Measurements from ENCODE around the gene ZNF331.

The ZNF331 gene

GRCh38 chr19:53554804-53555203 is 16.9 kb downstream of the ZNF331 start:
- DNase-seq (ENCODE audit: low read depth, low spot score) = no peak
- H3K27ac ChIP-seq = peak overlapping the region; percentile 31

- DNase-seq (ENCODE audit: low read depth, low spot score) = no peak
- H3K27ac ChIP-seq = no peak overlapping the region
These were observed 17.4 kb downstream of the ZNF331 start for GRCh38 chr19:53555352-53555751.

GRCh38 chr19:53571339-53571738 is 33.4 kb downstream of the ZNF331 start:
- no peak overlapping the region for H3K27ac ChIP-seq
- no peak for DNase-seq (ENCODE audit: low read depth, low spot score)

GRCh38 chr19:53576941-53577653 is 39.2 kb downstream of the ZNF331 start:
- DNase-seq (ENCODE audit: low read depth, low spot score) = no peak

GRCh38 chr19:53577968-53578367 is 40.0 kb downstream of the ZNF331 start:
- DNase-seq (ENCODE audit: low read depth, low spot score) = no peak
- no peak overlapping the region for H3K27ac ChIP-seq

More at GRCh38 chr19:53576941-53577653, 39.2 kb downstream of the ZNF331 start:
- no peak overlapping the region for H3K27ac ChIP-seq

- no peak overlapping the region for H3K27ac ChIP-seq
- no peak for DNase-seq (ENCODE audit: low read depth, low spot score)
These were observed 41.6 kb downstream of the ZNF331 start for GRCh38 chr19:53579518-53579917.

GRCh38 chr19:53580871-53581835 is 43.2 kb downstream of the ZNF331 start:
- DNase-seq (ENCODE audit: low read depth, low spot score) = no peak

GRCh38 chr19:53581871-53582279 is 43.9 kb downstream of the ZNF331 start:
- DNase-seq (ENCODE audit: low read depth, low spot score) = no peak
- no peak overlapping the region for H3K27ac ChIP-seq

More at GRCh38 chr19:53580871-53581835, 43.2 kb downstream of the ZNF331 start:
- H3K27ac ChIP-seq = no peak overlapping the region

GRCh38 chr19:53583181-53583580 is 45.2 kb downstream of the ZNF331 start:
- DNase-seq (ENCODE audit: low read depth, low spot score) = no peak
- no peak overlapping the region for H3K27ac ChIP-seq

- H3K27ac ChIP-seq = no peak overlapping the region
- no peak for DNase-seq (ENCODE audit: low read depth, low spot score)
These were observed 48.3 kb downstream of the ZNF331 start for GRCh38 chr19:53586277-53586691.

- no peak for DNase-seq (ENCODE audit: low read depth, low spot score)
- H3K27ac ChIP-seq = no peak overlapping the region
These were observed 57.0 kb downstream of the ZNF331 start for GRCh38 chr19:53594811-53595509.

- DNase-seq (ENCODE audit: low read depth, low spot score) = no peak
- no peak overlapping the region for H3K27ac ChIP-seq
These were observed 57.5 kb downstream of the ZNF331 start for GRCh38 chr19:53595510-53595867.

- no peak for DNase-seq (ENCODE audit: low read depth, low spot score)
- no peak overlapping the region for H3K27ac ChIP-seq
These were observed 58.1 kb downstream of the ZNF331 start for GRCh38 chr19:53596056-53596455.

- DNase-seq (ENCODE audit: low read depth, low spot score) = peak; percentile 24
- peak overlapping the region; percentile 68 for H3K27ac ChIP-seq
These were observed 59.1 kb downstream of the ZNF331 start for GRCh38 chr19:53597023-53597422.

GRCh38 chr19:53598361-53598760 is 60.4 kb downstream of the ZNF331 start:
- H3K27ac ChIP-seq = peak overlapping the region; percentile 68
- no peak for DNase-seq (ENCODE audit: low read depth, low spot score)

GRCh38 chr19:53600217-53600616 is 62.3 kb downstream of the ZNF331 start:
- DNase-seq (ENCODE audit: low read depth, low spot score) = no peak
- H3K27ac ChIP-seq = no peak overlapping the region

GRCh38 chr19:53606031-53606430 is 68.1 kb downstream of the ZNF331 start:
- DNase-seq (ENCODE audit: low read depth, low spot score) = no peak
- no peak overlapping the region for H3K27ac ChIP-seq

- DNase-seq (ENCODE audit: low read depth, low spot score) = no peak
- no peak overlapping the region for H3K27ac ChIP-seq
These were observed 70.4 kb downstream of the ZNF331 start for GRCh38 chr19:53608381-53608780.

- no peak overlapping the region for H3K27ac ChIP-seq
- no peak for DNase-seq (ENCODE audit: low read depth, low spot score)
These were observed 75.0 kb downstream of the ZNF331 start for GRCh38 chr19:53612762-53613526.
